Psoas muscle (tissue), 8 donors: ENCODE measurements around the gene GID8. TPM values are rescaled to one million over a fixed set of nuclear protein-coding genes. Genes with fewer than 3 reads are reported as not detected.

Source experiments
- ATAC-seq, 4 donors: fragments of 200-7000 bp; cut with Tn5 transposase; one replicate each; pipeline ENCODE4 v1.9.1; 2020; ENCODE audit warnings: moderate library complexity in 3 of 4, mild to moderate bottlenecking in 2 of 4
- DNase-seq, 2 donors: peaks; one replicate each; pipeline ENCODE4 v3.0.0-alpha.2; 2020
- H3K27ac ChIP-seq: fragments of 200-600 bp; one replicate; pipeline ENCODE4 v1.8.0; 2022
- H3K27me3 ChIP-seq, 3 donors: fragments of 200-600 bp in 1 of 3; one replicate each; pipeline versions ENCODE4 v1.6.1 to v1.8.0; 2013 to 2022; ENCODE audit warnings: low read length in 2 of 3, mild to moderate bottlenecking in 2 of 3, moderate library complexity in 1 of 3; ENCODE audit not compliant: insufficient read depth in 3 of 3
- H3K36me3 ChIP-seq, 2 donors: fragments of 200-600 bp in 1 of 2; one replicate each; pipeline versions ENCODE4 v1.6.1 to v1.8.0; 2013 to 2022; ENCODE audit warnings: low read depth in 1 of 2, mild to moderate bottlenecking in 1 of 2, moderate library complexity in 1 of 2; ENCODE audit not compliant: insufficient read depth in 1 of 2
- H3K4me1 ChIP-seq: fragments of 200-600 bp; one replicate; pipeline ENCODE4 v1.8.0; 2022
- H3K4me3 ChIP-seq: fragments of 200-600 bp; one replicate; pipeline ENCODE4 v1.8.0; 2022; ENCODE audit warnings: mild to moderate bottlenecking
- H3K9me3 ChIP-seq: fragments of 200-600 bp; one replicate; pipeline ENCODE4 v1.8.0; 2022
- CTCF ChIP-seq: fragments of 200-600 bp; IDR thresholded peaks from one replicate; pipeline ENCODE4 v1.8.0; 2022; ENCODE audit warnings: antibody characterized with exemption
- WGBS, 3 donors: extraction: QIAGEN DNeasy Blood & Tissue Kit; methylation state at CpG; one replicate each; pipeline versions ENCODE4 v1.1.6 to v1.1.7; 2013; 5-methylcytosine and 5-hydroxymethylcytosine counted together
- intact Hi-C, 2 donors: fragments of 100-400 bp; cut with DNase I; formaldehyde crosslinking; loops; one replicate each; pipeline versions ENCODE4 v1.11.0 to v1.14.2; 2022
- polyA plus RNA-seq, 3 donors: library from polyadenylated mRNA; stranded (reverse); fragments of 200-250 nt; gene quantifications; one replicate each; pipeline ENCODE4 v1.2.3, GENCODE V29; 2013
- total RNA-seq, 4 donors: library from RNA; stranded (reverse); fragmentation: NEBNext Ultra II Directional in 2 of 4; extraction: Animal tissue kit (Norgen Biotek cat#: 25700) in 2 of 4; gene quantifications; one replicate each; pipeline versions ENCODE4 v1.2.1 to v1.2.4, GENCODE V29; 2021 to 2023
- donor health status: healthy with polysubstance abuse.
- donor health status: DM: no; HTN: no; CAD: no; lungs with moderate emphysema.
- donor health status: Bipolar disorder and iron deficiency.
- donor health status: healthy.
- donor health status: DM: yes; HTN: yes; CAD: no.
- donor health status: DM: no; HTN: no; CAD: no.
- donor health status: DM: no; HTN: no; CAD: no.
- donor health status: DM: yes; HTN: yes; CAD: no.

Gene GID8
- total and polyA plus RNA-seq, 7 donors: 7.3 to 15.9 (median 14.2) TPM

- H3K36me3 ChIP-seq: no peaks in the 10 kb centered on the region
- WGBS, 3 donors: 74 to 79% (median 79%) methylated on average over 16 of the region's 16 CpGs
- H3K4me3 ChIP-seq: no peak overlapping the region
- no peak for ATAC-seq
- H3K27me3 ChIP-seq: peaks cover 0 to 94% (median 25%) of the 10 kb centered on the region in 3 donors
- TF ChIP-seq CTCF: no peak
- H3K4me1 ChIP-seq: no peaks in the 10 kb centered on the region
- H3K9me3 ChIP-seq: no peaks in the 10 kb centered on the region
- intact Hi-C loops: no loop called here
- no peak for DNase-seq
- H3K27ac ChIP-seq: no peak overlapping the region
Observed at GRCh38 chr20:62976886-62977285, 38.9 kb downstream of the GID8 start.

GRCh38 chr20:62977613-62978560, 39.9 kb downstream of the GID8 start:
- Histone ChIP-seq H3K4me1 (no peaks in the 10 kb centered on the region), H3K4me3 (no peak overlapping the region), H3K27me3 (peaks cover 0 to 95% (median 31%) of the 10 kb centered on the region in 3 donors), H3K36me3 (no peaks in the 10 kb centered on the region), H3K9me3 (no peaks in the 10 kb centered on the region), H3K27ac (no peak overlapping the region)
- DNase-seq: no peak
- intact Hi-C loops: no loop called here
- 69 to 72% (median 70%) methylated on average over 37 to 38 of the region's 38 CpGs for WGBS, 3 donors
- no peak for TF ChIP-seq CTCF
- ATAC-seq: no peak

- no peak overlapping the region for H3K27ac ChIP-seq
- no peak overlapping the region for H3K4me3 ChIP-seq
- intact Hi-C loops: no loop called here
- H3K36me3 ChIP-seq: no peaks in the 10 kb centered on the region
- ATAC-seq (no peak), DNase-seq (no peak)
- TF ChIP-seq CTCF: no peak
- H3K27me3 ChIP-seq: peaks cover 0 to 95% (median 28%) of the 10 kb centered on the region in 3 donors
- WGBS, 3 donors: 32 to 43% (median 39%) methylated on average over 13 of the region's 13 CpGs
- no peaks in the 10 kb centered on the region for H3K4me1 ChIP-seq
- H3K9me3 ChIP-seq: no peaks in the 10 kb centered on the region
Observed at GRCh38 chr20:62978561-62978943, 40.6 kb downstream of the GID8 start.

- intact Hi-C loops: no loop called here
- H3K4me1 ChIP-seq: no peaks in the 10 kb centered on the region
- H3K4me3 ChIP-seq: no peak overlapping the region
- no peak overlapping the region for H3K27ac ChIP-seq
- no peak for TF ChIP-seq CTCF
- no peaks in the 10 kb centered on the region for H3K36me3 ChIP-seq
- WGBS, 3 donors: 49 to 60% (median 49%) methylated on average over 14 of the region's 14 CpGs
- DNase-seq (no peak), ATAC-seq (no peak)
- H3K27me3 ChIP-seq: peaks cover 0 to 97% (median 26%) of the 10 kb centered on the region in 3 donors
- H3K9me3 ChIP-seq: no peaks in the 10 kb centered on the region
Observed at GRCh38 chr20:62979310-62979709, 41.4 kb downstream of the GID8 start.
